ENCODE results near the gene APBB3. TPM values are rescaled to one million over a fixed set of nuclear protein-coding genes. Genes with fewer than 3 reads are reported as not detected.
"Not testable (repeated sequence)": the region's sequence is repeated elsewhere in the genome, so short reads cannot be mapped to it uniquely, and the experiment has no call there.

APBB3 gene
- polyA plus RNA-seq, 1 experiment: 24.3 TPM

GRCh38 chr5:140591747-140592372 lies 27.5 kb upstream of the APBB3 start:
- ChIA-PET CTCF (interaction anchor here (1.0 kb wide), 1 partner anchor 32 kb away, joined by 3 read pairs; no protein-coding TSS in a partner anchor), POLR2A (no interaction called here)
- H3K36me3 ChIP-seq (ENCODE audit: control insufficient read depth, insufficient read depth, low read length): no peaks in the 10 kb centered on the region
- H3K27me3 ChIP-seq (ENCODE audit: control insufficient read depth, insufficient read depth, low read length): peaks cover 1% of the 10 kb centered on the region; the same call in 1 of the 2 replicates
- no peak for DNase-seq (ENCODE audit: low read depth)
- TF ChIP-seq CTCF (IDR thresholded peaks at IDR 0.05; ENCODE audit: insufficient read depth, low read depth, low read length): no peak
- no peak overlapping the region for H3K4me3 ChIP-seq (ENCODE audit: low read depth, low read length)

- Histone ChIP-seq H3K36me3 (ENCODE audit: control insufficient read depth, insufficient read depth, low read length) (no peaks in the 10 kb centered on the region), H3K4me3 (ENCODE audit: low read depth, low read length) (no peak overlapping the region), H3K27me3 (ENCODE audit: control insufficient read depth, insufficient read depth, low read length) (no peaks in the 10 kb centered on the region; the same call in 1 of the 2 replicates)
- DNase-seq (ENCODE audit: low read depth): no peak
- CTCF ChIA-PET: no interaction called here
- POLR2A ChIA-PET: no interaction called here
- TF ChIP-seq CTCF (IDR thresholded peaks at IDR 0.05; ENCODE audit: insufficient read depth, low read depth, low read length): no peak
Measured at GRCh38 chr5:140590861-140591260, 26.5 kb upstream of the APBB3 start.

GRCh38 chr5:140588311-140589070 lies 24.1 kb upstream of the APBB3 start:
- no peak for DNase-seq (ENCODE audit: low read depth)
- CTCF ChIA-PET: interaction anchor here (1.0 kb wide), 1 partner anchor 17 kb away, joined by 3 read pairs; no protein-coding TSS in a partner anchor
- no peak for TF ChIP-seq CTCF (IDR thresholded peaks at IDR 0.05; ENCODE audit: insufficient read depth, low read depth, low read length)
- Histone ChIP-seq H3K36me3 (ENCODE audit: control insufficient read depth, insufficient read depth, low read length) (no peaks in the 10 kb centered on the region), H3K4me3 (ENCODE audit: low read depth, low read length) (no peak overlapping the region), H3K27me3 (ENCODE audit: control insufficient read depth, insufficient read depth, low read length) (no peaks in the 10 kb centered on the region; the same call in 1 of the 2 replicates)
- POLR2A ChIA-PET: no interaction called here

GRCh38 chr5:140587495-140587894 lies 23.1 kb upstream of the APBB3 start:
- Histone ChIP-seq H3K36me3 (ENCODE audit: control insufficient read depth, insufficient read depth, low read length) (no peaks in the 10 kb centered on the region), H3K27me3 (ENCODE audit: control insufficient read depth, insufficient read depth, low read length) (no peaks in the 10 kb centered on the region; the same call in 1 of the 2 replicates), H3K4me3 (ENCODE audit: low read depth, low read length) (no peak overlapping the region)
- CTCF ChIA-PET: interaction anchor here (1.0 kb wide), 1 partner anchor 69 kb away, joined by 3 read pairs; no protein-coding TSS in a partner anchor
- no peak for TF ChIP-seq CTCF (IDR thresholded peaks at IDR 0.05; ENCODE audit: insufficient read depth, low read depth, low read length)
- POLR2A ChIA-PET: no interaction called here
- DNase-seq (ENCODE audit: low read depth): no peak

GRCh38 chr5:140579188-140579747 lies 14.9 kb upstream of the APBB3 start:
- H3K36me3 ChIP-seq (ENCODE audit: control insufficient read depth, insufficient read depth, low read length); H3K4me3 ChIP-seq (ENCODE audit: low read depth, low read length); DNase-seq (ENCODE audit: low read depth); CTCF ChIA-PET; POLR2A ChIA-PET; H3K27me3 ChIP-seq (ENCODE audit: control insufficient read depth, insufficient read depth, low read length): not testable (repeated sequence)

Data from BJ (cell line).